HG02840 (cell line): Measurements from ENCODE around the gene MAP4K1.

Source experiments
- ATAC-seq: cut with Tn5 transposase; IDR thresholded peaks from one replicate; pipeline ENCODE4 v1.9.1; 2021; ENCODE audit warnings: mild to moderate bottlenecking, moderate library complexity, moderate number of reproducible peaks; ENCODE audit not compliant: unreplicated experiment, low FRiP score

MAP4K1 gene

GRCh38 chr19:38549061-38549460, 68.7 kb downstream of the MAP4K1 start:
- ATAC-seq: no peak

- ATAC-seq: no peak
These were observed 70.3 kb downstream of the MAP4K1 start for GRCh38 chr19:38547421-38547820.

GRCh38 chr19:38545596-38545995, 72.2 kb downstream of the MAP4K1 start:
- ATAC-seq: no peak

GRCh38 chr19:38544569-38545315, 73.0 kb downstream of the MAP4K1 start:
- ATAC-seq: no peak

- no peak for ATAC-seq
These were observed 73.8 kb downstream of the MAP4K1 start for GRCh38 chr19:38543807-38544568.

GRCh38 chr19:38543286-38543806, 74.4 kb downstream of the MAP4K1 start:
- no peak for ATAC-seq

GRCh38 chr19:38542040-38542439, 75.7 kb downstream of the MAP4K1 start:
- ATAC-seq: no peak

GRCh38 chr19:38539751-38540150, 78.0 kb downstream of the MAP4K1 start:
- no peak for ATAC-seq

GRCh38 chr19:38538793-38539528, 78.8 kb downstream of the MAP4K1 start:
- ATAC-seq: no peak

- no peak for ATAC-seq
These were observed 79.4 kb downstream of the MAP4K1 start for GRCh38 chr19:38538386-38538785.
